ENCODE results near the gene PNMA1.
"Not testable (repeated sequence)": the region's sequence is repeated elsewhere in the genome, so short reads cannot be mapped to it uniquely, and the experiment has no call there.

The PNMA1 gene

DNA sequence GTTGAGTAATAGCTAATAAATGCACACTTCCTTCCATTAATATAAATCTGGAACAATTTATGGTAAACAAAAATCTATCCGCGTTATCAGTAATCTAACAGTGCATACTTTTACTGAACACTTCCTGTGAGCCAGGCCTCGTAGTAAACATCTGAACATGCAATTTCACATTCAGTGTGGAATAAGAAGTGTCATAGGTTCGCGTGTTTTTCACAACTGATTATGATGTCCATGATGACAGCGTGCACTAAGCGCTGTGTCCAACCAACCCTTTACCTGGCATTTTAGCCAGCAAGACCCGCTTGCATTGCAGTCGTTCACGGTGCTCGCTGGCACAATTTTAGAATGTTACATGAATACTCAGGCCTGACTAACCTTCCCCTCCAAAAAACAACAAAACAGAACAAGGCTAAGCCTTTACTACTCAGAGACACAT is 2.1 kb downstream of the PNMA1 start:
- Histone ChIP-seq H3K9ac (peak overlapping the region; percentile 80 to 89 (median 83); a peak in 20 of 22 replicates), H4K20me1 (peaks cover 13 to 50% (median 32%) of the 10 kb centered on the region in 11 experiments; a peak in 20 of 22 replicates), H3K27ac (no peak overlapping the region; a peak in 1 of 22 replicates), H3K9me3 (replicated peaks in 1 of 11) (no peaks in the 10 kb centered on the region), H3K4me1 (peaks cover 25 to 50% (median 29%) of the 10 kb centered on the region in 10 experiments), H3K4me2 (peak overlapping the region; percentile 81 to 99 (median 96)), H3K4me3 (peak overlapping the region; percentile 69 to 86 (median 76); a peak in 19 of 20 replicates), H3K36me3 (peaks cover 12 to 24% (median 17%) of the 10 kb centered on the region in 11 experiments), H3K27me3 (peaks cover 0 to 13% (median 7%) of the 10 kb centered on the region in 11 experiments; a peak in 10 of 22 replicates)
- no peak for TF ChIP-seq Cebpa-rat (IDR thresholded peaks at IDR 0.05)

DNA sequence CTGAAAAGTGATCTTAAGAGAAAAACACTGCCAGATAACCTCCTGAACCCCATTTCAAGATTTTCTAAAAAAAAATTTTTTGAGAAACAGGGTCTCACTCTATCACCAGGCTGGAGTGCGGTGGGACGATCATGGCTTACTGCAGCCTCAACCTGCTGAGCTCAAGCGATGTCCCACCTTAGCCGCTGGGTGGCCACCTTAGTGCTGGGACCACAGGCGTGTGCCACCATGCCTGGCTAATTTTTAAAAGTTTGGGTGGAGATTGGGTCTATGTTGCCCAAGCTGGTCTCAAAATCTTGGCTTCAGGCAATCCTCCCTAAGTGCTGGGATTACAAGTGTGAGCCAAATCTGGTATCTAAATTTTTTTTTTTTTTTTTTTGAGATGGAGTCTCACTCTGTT is 3.4 kb downstream of the PNMA1 start:
- H3K4me2 ChIP-seq = peak overlapping the region in 4 of 11 experiments; percentile 90 to 99 (median 94); a peak in 8 of 22 replicates
- peaks cover 1 to 10% (median 5%) of the 10 kb centered on the region in 11 experiments; a peak in 20 of 22 replicates for H3K36me3 ChIP-seq
- no peak overlapping the region for H3K27ac ChIP-seq
- no peaks in the 10 kb centered on the region for H3K9me3 ChIP-seq (replicated peaks in 1 of 11)
- peaks cover 0 to 13% (median 7%) of the 10 kb centered on the region in 11 experiments; a peak in 10 of 22 replicates for H3K27me3 ChIP-seq
- H4K20me1 ChIP-seq = peaks cover 3 to 38% (median 20%) of the 10 kb centered on the region in 11 experiments; a peak in 19 of 22 replicates
- H3K9ac ChIP-seq = no peak overlapping the region
- H3K4me3 ChIP-seq = no peak overlapping the region
- peaks cover 25 to 44% (median 29%) of the 10 kb centered on the region in 10 experiments for H3K4me1 ChIP-seq
- TF ChIP-seq Cebpa-rat (IDR thresholded peaks at IDR 0.05) = no peak

DNA sequence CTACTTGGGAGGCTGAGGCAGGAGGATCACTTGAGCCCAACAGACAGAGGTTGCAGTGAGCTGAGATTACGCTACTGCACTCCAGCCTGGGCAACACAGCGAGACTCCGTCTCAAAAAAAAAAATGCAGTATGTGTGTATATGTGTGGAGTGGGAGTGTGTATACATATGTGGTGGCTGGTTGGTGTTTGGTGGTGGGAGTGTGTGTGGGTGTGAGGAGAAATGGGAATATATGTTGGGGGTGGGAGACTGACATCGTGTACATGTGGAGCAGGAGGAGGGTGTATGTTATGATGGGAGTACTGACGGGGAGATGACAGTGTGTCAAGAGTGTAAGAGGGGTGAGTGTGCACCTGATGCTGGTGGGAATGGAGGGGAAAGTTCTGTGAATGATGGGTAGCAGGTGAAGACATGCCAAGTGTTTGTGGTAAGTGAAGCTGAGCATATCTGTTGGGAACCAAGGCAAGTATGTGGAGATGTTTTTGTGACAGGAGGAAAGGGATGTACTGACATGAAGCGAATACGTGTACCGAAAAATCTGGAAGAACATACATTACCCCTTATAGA is 4.2 kb downstream of the PNMA1 start:
- H3K27me3 ChIP-seq = peaks cover 0 to 13% (median 7%) of the 10 kb centered on the region in 11 experiments; a peak in 10 of 22 replicates
- no peak overlapping the region for H3K4me2 ChIP-seq
- no peak overlapping the region for H3K9ac ChIP-seq
- no peaks in the 10 kb centered on the region for H3K9me3 ChIP-seq (replicated peaks in 1 of 11)
- peaks cover 25 to 38% (median 29%) of the 10 kb centered on the region in 10 experiments for H3K4me1 ChIP-seq
- H3K4me3 ChIP-seq = no peak overlapping the region
- TF ChIP-seq Cebpa-rat (IDR thresholded peaks at IDR 0.05) = no peak
- H4K20me1 ChIP-seq = peaks cover 0 to 31% (median 14%) of the 10 kb centered on the region in 11 experiments; a peak in 18 of 22 replicates
- no peak overlapping the region for H3K27ac ChIP-seq
- peaks cover 0 to 4% (median 0%) of the 10 kb centered on the region in 11 experiments; a peak in 1 of 22 replicates for H3K36me3 ChIP-seq

DNA sequence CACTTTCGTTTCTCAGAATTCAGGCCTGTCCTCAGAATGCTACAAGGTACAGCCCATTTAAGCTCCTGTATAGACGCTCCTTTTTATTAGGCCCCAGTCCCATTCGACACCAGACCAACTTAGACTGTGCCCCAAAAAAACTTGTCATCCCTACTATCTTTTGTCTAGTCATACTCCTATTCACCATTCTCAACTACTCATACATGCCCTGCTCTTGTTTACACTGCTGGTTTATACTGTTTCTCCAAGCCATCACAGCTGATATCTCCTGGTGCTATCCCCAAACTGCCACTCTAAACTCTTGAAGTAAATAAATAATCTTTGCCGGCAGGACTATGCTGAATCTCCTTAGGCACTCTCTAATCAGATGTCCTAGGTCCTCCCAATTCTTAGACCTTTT is 6.1 kb downstream of the PNMA1 start:
- H3K9me3 ChIP-seq (replicated peaks in 1 of 11); H3K27me3 ChIP-seq; H3K4me2 ChIP-seq; H3K27ac ChIP-seq; H3K4me3 ChIP-seq; H3K9ac ChIP-seq; H3K36me3 ChIP-seq: not testable (repeated sequence)
- H3K4me1 ChIP-seq = peaks cover 12 to 26% (median 20%) of the 10 kb centered on the region in 10 experiments
- peaks cover 0 to 21% (median 7%) of the 10 kb centered on the region in 11 experiments; a peak in 9 of 22 replicates for H4K20me1 ChIP-seq

DNA sequence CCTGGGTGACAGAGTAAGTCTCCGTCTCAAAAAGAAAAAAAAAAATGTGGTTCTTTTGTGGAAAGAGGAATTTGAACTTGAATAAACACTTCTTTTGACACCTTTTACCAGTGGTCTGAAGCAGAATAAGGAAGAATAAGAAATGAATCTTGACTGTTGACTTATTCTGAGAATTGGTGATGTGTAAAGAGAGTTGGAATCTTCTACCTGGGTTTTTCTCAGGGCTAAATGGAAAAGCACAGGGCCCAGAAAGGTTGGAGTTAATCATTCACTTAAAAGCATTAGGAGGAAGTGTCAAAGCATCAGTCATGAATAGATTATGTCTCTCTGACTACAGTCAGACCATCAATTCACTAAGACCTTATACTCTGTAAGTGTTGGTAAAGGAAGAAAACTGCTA is 13.9 kb downstream of the PNMA1 start:
- TF ChIP-seq Cebpa-rat (IDR thresholded peaks at IDR 0.05) = no peak
- Histone ChIP-seq H3K4me1 (peaks cover 0 to 8% (median 0%) of the 10 kb centered on the region in 10 experiments; a peak in 1 of 20 replicates), H3K4me2 (no peak overlapping the region), H3K9ac (no peak overlapping the region), H4K20me1 (no peaks in the 10 kb centered on the region), H3K27ac (no peak overlapping the region), H3K9me3 (replicated peaks in 1 of 11) (no peaks in the 10 kb centered on the region), H3K27me3 (no peaks in the 10 kb centered on the region), H3K36me3 (peaks cover 0 to 19% (median 6%) of the 10 kb centered on the region in 11 experiments; a peak in 8 of 22 replicates), H3K4me3 (no peak overlapping the region)

DNA sequence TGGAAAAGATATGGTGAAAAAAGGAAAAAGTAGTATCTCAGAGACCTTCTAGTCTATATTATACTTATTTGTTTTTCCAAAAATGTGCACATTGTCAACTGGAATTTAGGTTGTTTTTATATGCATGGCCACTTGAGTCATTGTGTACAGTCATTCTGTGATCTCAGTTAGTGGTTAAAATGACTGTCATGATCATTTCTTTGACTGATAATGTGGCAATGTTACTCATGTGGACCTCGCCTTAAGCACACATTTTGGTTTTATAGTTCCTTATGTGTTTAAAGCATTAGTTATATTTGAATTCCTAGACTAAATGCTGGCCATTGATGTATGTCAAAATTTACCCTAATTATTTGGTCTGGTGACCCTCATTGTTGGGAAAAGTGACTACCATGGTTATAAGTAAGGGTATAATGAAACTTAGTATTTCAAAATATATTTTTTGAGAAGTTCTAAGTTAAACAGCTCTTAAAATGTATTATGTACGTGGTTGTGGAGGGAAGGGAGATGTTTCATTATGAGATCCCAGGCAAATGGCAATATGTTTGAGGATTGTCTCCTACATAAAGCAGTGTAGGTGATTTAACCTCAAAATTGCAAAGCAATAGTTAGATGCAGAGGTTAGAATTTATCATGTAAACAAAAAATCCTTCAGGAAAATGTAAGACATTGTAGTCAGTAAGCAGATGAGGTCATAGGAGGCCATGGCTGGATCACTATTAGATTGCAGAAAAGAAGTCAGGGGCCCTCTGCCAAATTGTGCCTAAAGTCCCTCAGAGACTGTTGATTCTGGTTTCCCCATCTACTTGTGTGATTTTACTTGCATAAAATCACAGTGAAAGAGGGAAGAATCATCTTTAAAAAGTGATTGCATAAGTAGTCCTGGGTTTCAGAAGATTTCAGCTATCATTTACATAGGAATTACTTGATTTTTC is 17.5 kb downstream of the PNMA1 start:
- Histone ChIP-seq H3K4me1 (peaks cover 0 to 8% (median 0%) of the 10 kb centered on the region in 10 experiments; a peak in 1 of 20 replicates), H4K20me1 (no peaks in the 10 kb centered on the region), H3K9ac (no peak overlapping the region), H3K4me2 (no peak overlapping the region), H3K27ac (peak overlapping the region in 1 of 11 experiments; percentile 40; a peak in 2 of 22 replicates), H3K27me3 (no peaks in the 10 kb centered on the region), H3K4me3 (no peak overlapping the region), H3K36me3 (peaks cover 0 to 46% (median 16%) of the 10 kb centered on the region in 11 experiments; a peak in 15 of 22 replicates), H3K9me3 (replicated peaks in 1 of 11) (no peaks in the 10 kb centered on the region)
- TF ChIP-seq Cebpa-rat (IDR thresholded peaks at IDR 0.05) = no peak

DNA sequence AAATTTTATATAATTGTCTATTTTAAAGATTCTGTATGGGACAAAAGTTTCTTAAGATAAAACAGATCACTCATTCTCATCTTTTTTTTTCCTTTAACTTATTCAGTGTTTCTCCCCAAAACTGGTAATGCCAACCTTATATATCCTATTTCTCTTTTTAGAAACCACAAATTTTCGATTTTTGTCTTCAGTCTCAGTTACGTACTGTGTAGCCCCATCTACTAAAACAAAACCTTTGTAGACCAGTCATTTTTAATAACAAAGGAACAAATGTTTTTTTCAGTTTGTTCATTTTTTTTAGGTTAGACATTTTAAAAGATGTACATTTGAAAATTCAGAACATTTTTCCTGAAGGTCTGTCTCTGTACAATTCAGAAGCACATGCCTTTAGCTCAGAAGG is 18.2 kb downstream of the PNMA1 start:
- H3K27ac ChIP-seq = peak overlapping the region in 1 of 11 experiments; percentile 40; a peak in 2 of 22 replicates
- H3K9ac ChIP-seq = no peak overlapping the region
- H3K9me3 ChIP-seq (replicated peaks in 1 of 11) = no peaks in the 10 kb centered on the region
- no peak for TF ChIP-seq Cebpa-rat (IDR thresholded peaks at IDR 0.05)
- H3K27me3 ChIP-seq = no peaks in the 10 kb centered on the region
- no peaks in the 10 kb centered on the region for H4K20me1 ChIP-seq
- H3K4me1 ChIP-seq = peaks cover 0 to 8% (median 0%) of the 10 kb centered on the region in 10 experiments; a peak in 1 of 20 replicates
- H3K4me3 ChIP-seq = no peak overlapping the region
- H3K4me2 ChIP-seq = no peak overlapping the region
- peaks cover 0 to 48% (median 20%) of the 10 kb centered on the region in 11 experiments; a peak in 16 of 22 replicates for H3K36me3 ChIP-seq

DNA sequence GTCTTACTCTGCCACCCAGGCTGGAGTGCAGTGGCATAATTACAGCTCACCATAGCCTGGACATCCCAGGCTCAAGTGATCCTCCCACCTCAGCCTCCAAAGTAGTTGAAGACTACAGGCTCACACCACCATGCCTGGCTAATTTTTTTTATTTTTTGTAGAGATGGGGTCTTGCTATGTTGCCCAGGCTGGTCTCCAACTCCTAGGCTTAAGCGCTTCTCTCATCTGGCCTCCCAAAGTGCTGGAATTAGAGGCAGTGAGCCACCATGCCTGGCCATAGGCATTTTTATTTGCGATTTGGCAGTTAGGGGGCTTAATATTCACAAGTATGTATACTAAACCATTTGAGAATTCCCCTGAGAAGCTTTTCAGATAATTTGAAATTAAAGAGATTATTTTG is 19.1 kb downstream of the PNMA1 start:
- peaks cover 0 to 57% (median 28%) of the 10 kb centered on the region in 11 experiments; a peak in 17 of 22 replicates for H3K36me3 ChIP-seq
- no peak overlapping the region for H3K27ac ChIP-seq
- no peaks in the 10 kb centered on the region for H3K9me3 ChIP-seq (replicated peaks in 1 of 11)
- no peaks in the 10 kb centered on the region for H3K27me3 ChIP-seq
- no peak overlapping the region for H3K4me3 ChIP-seq
- peaks cover 0 to 8% (median 0%) of the 10 kb centered on the region in 10 experiments; a peak in 1 of 20 replicates for H3K4me1 ChIP-seq
- TF ChIP-seq Cebpa-rat (IDR thresholded peaks at IDR 0.05) = no peak
- H3K9ac ChIP-seq = no peak overlapping the region
- no peak overlapping the region for H3K4me2 ChIP-seq
- H4K20me1 ChIP-seq = no peaks in the 10 kb centered on the region

DNA sequence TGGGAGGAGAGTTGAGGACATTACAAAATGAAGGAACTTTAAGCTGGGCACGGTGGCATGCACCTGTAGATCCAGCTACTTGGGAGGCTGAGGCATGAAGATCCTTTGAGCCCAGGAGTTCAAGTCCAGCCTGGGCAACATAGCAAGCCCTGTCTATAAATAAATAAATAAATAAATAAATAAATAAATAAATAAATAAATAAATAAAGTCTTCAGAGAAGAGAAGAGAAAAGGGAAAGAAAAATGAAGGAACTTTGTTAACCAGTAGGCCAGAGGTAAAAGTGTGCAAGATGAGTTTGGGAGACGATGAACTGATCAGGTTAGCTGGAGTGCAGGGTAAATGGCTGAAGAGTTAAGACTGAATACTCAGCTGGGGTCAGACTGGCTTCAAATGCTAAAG is 20.1 kb downstream of the PNMA1 start:
- Histone ChIP-seq H3K4me1 (peaks cover 0 to 8% (median 0%) of the 10 kb centered on the region in 10 experiments; a peak in 1 of 20 replicates), H3K27me3 (no peaks in the 10 kb centered on the region), H4K20me1 (no peaks in the 10 kb centered on the region), H3K4me3 (no peak overlapping the region), H3K27ac (no peak overlapping the region), H3K9me3 (replicated peaks in 1 of 11) (no peaks in the 10 kb centered on the region), H3K9ac (no peak overlapping the region), H3K4me2 (no peak overlapping the region), H3K36me3 (peaks cover 6 to 67% (median 27%) of the 10 kb centered on the region in 11 experiments; a peak in 18 of 22 replicates)
- TF ChIP-seq Cebpa-rat (IDR thresholded peaks at IDR 0.05) = no peak
